GM12892 (cell line): ENCODE measurements around the gene CAVIN1.

Source experiments
- POLR2A ChIP-seq: IDR thresholded peaks from 2 replicates; pipeline ENCODE4 v1.6.1; 2011; ENCODE audit warnings: low read depth, low read length, control low read depth
- POLR2AphosphoS5 ChIP-seq: IDR thresholded peaks from 2 replicates; pipeline ENCODE4 v1.6.1; 2011; ENCODE audit warnings: low read depth, low read length, control low read depth
- TAF1 ChIP-seq: IDR thresholded peaks from 2 replicates; pipeline ENCODE4 v1.6.1; 2011; ENCODE audit warnings: low read depth, mild to moderate bottlenecking, control low read depth, low read length, borderline replicate concordance

GRCh38 chr17:42438600-42439567 lies 15.8 kb upstream of the CAVIN1 start:
- TF ChIP-seq TAF1 (no peak), POLR2AphosphoS5 (no peak), POLR2A (no peak)
